ENCODE data around the gene PAK6. TPM values are rescaled to one million over a fixed set of nuclear protein-coding genes. Genes with fewer than 3 reads are reported as not detected.

PAK6 gene
- total and polyA plus RNA-seq, 9 of the 15 experiments (the other 6 are each of a cell fraction or from before 2014, with no cell fraction given): 0.03 to 0.74 (median 0.16) TPM; not detected in 2

DNA sequence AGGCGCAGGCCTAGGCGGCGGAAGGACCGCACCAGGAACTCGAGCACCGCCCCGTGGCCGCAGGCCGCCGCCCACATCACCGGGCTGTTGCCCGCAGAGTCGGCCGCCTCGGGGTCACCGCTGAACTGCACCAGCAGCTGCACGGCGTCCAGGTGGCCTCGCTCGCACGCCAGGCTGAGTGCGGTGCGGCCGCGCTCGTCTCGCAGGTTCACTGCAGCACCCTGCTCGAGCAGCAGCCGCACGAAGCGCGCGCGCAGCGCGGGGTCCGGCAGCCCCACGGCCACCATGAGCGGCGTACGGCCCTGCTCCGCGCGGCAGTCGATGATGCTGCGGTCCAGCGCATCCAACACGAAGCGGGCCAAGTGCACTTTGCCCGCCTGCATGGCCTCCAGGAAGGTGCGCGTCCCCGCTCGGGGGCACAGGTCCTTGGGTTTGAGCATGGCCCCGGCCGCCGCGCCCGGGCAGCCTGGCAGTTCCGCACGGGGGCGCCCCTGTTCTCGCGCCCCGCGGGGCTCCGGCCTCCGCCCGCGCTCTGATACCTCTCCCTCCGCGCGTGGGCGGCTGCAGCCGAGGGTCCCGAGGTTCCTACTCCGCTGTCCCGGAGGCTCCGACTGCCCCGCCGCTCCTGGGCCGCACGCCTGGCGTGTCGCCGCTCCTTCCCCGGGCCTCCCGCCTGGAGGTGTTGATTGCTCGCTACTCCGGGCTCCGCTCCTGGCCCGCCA, 43.4 kb downstream of the PAK6 start (continued):
- TF ChIP-seq ARID1B (IDR thresholded peaks at IDR 0.05): no peak
- no peak for TF ChIP-seq ZNF79 (CRISPR knock-in tag; IDR thresholded peaks at IDR 0.05; ENCODE audit: low read depth)
- peak in 1 of 2 experiments; percentile 73; a peak in 1 of 4 replicates for TF ChIP-seq UBTF (IDR thresholded peaks at IDR 0.05; ENCODE audit: borderline replicate concordance in 1 of 2, low read depth in 2 of 2, low read length in 2 of 2)
- no peak for TF ChIP-seq PHTF2 (CRISPR knock-in tag; IDR thresholded peaks at IDR 0.05)
- TF ChIP-seq POLR2G (IDR thresholded peaks at IDR 0.05; ENCODE audit: low read depth, low read length): no peak
- TF ChIP-seq GABPB1 (CRISPR knock-in tag; IDR thresholded peaks at IDR 0.05): 0 out of 2 replicates have a peak, but pooled peaks have one; percentile 54
- no peak for TF ChIP-seq MCM5 (IDR thresholded peaks at IDR 0.05; ENCODE audit: low read depth)
- TF ChIP-seq ZBTB40 (IDR thresholded peaks at IDR 0.05): no peak
- no peak for TF ChIP-seq ZBTB40 (CRISPR knock-in tag; IDR thresholded peaks at IDR 0.05)
- 0 out of 2 replicates have a peak, but pooled peaks have one; percentile 14 for TF ChIP-seq KLF13 (tag; IDR thresholded peaks at IDR 0.05; ENCODE audit: borderline replicate concordance, low read depth)
- no peak for TF ChIP-seq ESRRB (CRISPR knock-in tag; IDR thresholded peaks at IDR 0.05; ENCODE audit: borderline replicate concordance)
- no peak for TF ChIP-seq ZNF586 (CRISPR knock-in tag; conservative IDR thresholded peaks at IDR 0.05)
- no peak for TF ChIP-seq STAT5B (CRISPR knock-in tag; IDR thresholded peaks at IDR 0.05)
- TF ChIP-seq NFYB (IDR thresholded peaks at IDR 0.05; ENCODE audit: extremely low read depth, insufficient read length): no peak
- no peak for TF ChIP-seq MTA1 (IDR thresholded peaks at IDR 0.05; ENCODE audit: borderline replicate concordance)
- no peak for TF ChIP-seq ELK1 (CRISPR knock-in tag; IDR thresholded peaks at IDR 0.05)

Data from K562 (cell line).